Gastroesophageal sphincter (tissue), 4 donors: ENCODE measurements around the gene RPL10A. TPM values are rescaled to one million over a fixed set of nuclear protein-coding genes. Genes with fewer than 3 reads are reported as not detected.

Source experiments
- ATAC-seq: fragments of 150-250 bp; one replicate; pipeline ENCODE4 v1.9.1; 2016; ENCODE audit warnings: mild to moderate bottlenecking, moderate library complexity
- H3K27ac ChIP-seq, 4 donors: fragments of 200-600 bp; sonication (generic) in 3 of 4; 1 replicate in 3 of 4; 2 replicates in 1 of 4; pipeline ENCODE4 v1.5.1; 2016 to 2019
- H3K27me3 ChIP-seq: fragments of 200-600 bp; sonication (generic); one replicate; pipeline ENCODE4 v1.5.1; 2019
- H3K36me3 ChIP-seq, 2 donors: fragments of 200-600 bp; sonication (generic); one replicate each; pipeline ENCODE4 v1.5.1; 2019; ENCODE audit warnings: control low read depth in 1 of 2
- H3K4me1 ChIP-seq, 3 donors: fragments of 200-600 bp; sonication (generic); 1 replicate in 2 of 3; 2 replicates in 1 of 3; pipeline ENCODE4 v1.5.1; 2016 to 2019; ENCODE audit warnings: control low read depth in 2 of 3
- H3K4me3 ChIP-seq, 2 donors: fragments of 200-600 bp; sonication (generic); one replicate each; pipeline ENCODE4 v1.5.1; 2019; ENCODE audit warnings: mild to moderate bottlenecking in 1 of 2, moderate library complexity in 1 of 2
- H3K9me3 ChIP-seq, 3 donors: fragments of 200-600 bp; sonication (generic); one replicate each; pipeline ENCODE4 v1.5.1; 2017 to 2019; ENCODE audit warnings: control low read depth in 2 of 3
- EP300 ChIP-seq: sonication (generic); formaldehyde crosslinking; IDR thresholded peaks from one replicate; pipeline ENCODE4 v1.6.1; 2017; ENCODE audit warnings: antibody characterized with exemption, mild to moderate bottlenecking
- POLR2A ChIP-seq, 2 donors: fragments of 450-650 bp; IDR thresholded peaks; one replicate each; pipeline ENCODE4 v1.6.1; 2017; ENCODE audit warnings: antibody characterized with exemption in 2 of 2, mild to moderate bottlenecking in 2 of 2, moderate library complexity in 1 of 2
- POLR2AphosphoS5 ChIP-seq: sonication (generic); formaldehyde crosslinking; IDR thresholded peaks from one replicate; pipeline ENCODE4 v1.6.1; 2017; ENCODE audit warnings: antibody characterized with exemption
- WGBS, 2 donors: methylation state at CpG; one replicate each; pipeline ENCODE4 v1.1.5; 2018; ENCODE audit warnings: low coverage in 1 of 2; 5-methylcytosine and 5-hydroxymethylcytosine counted together
- total RNA-seq, 4 donors: library from RNA; depleted of rRNA; stranded (reverse); fragments of >200 nt; gene quantifications; one replicate each; pipeline ENCODE4 v1.1.0, GENCODE V29; 2016
- TF ChIP-seq, protein P1 (sequence below), 4 experiments: fragments of 200-600 bp in 2 of 4; fragments of 450-650 bp in 2 of 4; sonication (generic) in 1 of 4; IDR thresholded peaks; one replicate each; pipeline ENCODE4 v1.5.1; 2017 to 2019; ENCODE audit warnings: antibody characterized with exemption in 4 of 4, mild to moderate bottlenecking in 2 of 4, moderate library complexity in 2 of 4

Gene RPL10A
- total RNA-seq, 4 donors from 2014 or later, result 870 to 1,936 (median 1,411) TPM

DNA sequence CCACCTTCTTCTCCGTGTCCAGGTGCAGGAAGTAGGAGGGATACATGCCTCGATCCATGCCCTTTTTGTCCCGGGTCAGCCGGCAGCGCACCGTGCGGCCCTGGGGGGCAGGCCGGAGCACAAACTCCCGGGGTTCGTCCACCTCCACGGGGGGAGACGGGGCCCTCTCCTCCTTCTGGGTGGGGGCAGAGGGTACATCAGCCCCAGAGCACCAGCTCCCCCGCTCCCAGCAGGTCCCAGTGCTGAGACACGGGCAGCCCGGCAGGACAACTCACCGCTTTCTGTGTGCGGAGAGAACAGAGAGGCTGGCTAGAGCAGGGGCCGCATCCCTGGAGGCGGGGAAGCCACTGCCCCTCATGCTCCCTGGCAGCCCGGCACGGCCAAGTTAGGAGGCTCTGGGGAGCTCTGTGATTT is 37.8 kb downstream of the RPL10A start:
- peaks cover 77% of the 10 kb centered on the region for H3K27me3 ChIP-seq
- H3K9me3 ChIP-seq, result no peaks in the 10 kb centered on the region
- WGBS, 2 donors, result 20% methylated on average over 2 of the region's 21 CpGs; no CpG with 5 or more reads in 1 of the 2 donors
- no peaks in the 10 kb centered on the region for H3K4me1 ChIP-seq
- no peak for ATAC-seq
- H3K4me3 ChIP-seq, result no peak overlapping the region
- no peaks in the 10 kb centered on the region for H3K36me3 ChIP-seq
- H3K27ac ChIP-seq, result no peak overlapping the region
- TF ChIP-seq, protein P1, sequence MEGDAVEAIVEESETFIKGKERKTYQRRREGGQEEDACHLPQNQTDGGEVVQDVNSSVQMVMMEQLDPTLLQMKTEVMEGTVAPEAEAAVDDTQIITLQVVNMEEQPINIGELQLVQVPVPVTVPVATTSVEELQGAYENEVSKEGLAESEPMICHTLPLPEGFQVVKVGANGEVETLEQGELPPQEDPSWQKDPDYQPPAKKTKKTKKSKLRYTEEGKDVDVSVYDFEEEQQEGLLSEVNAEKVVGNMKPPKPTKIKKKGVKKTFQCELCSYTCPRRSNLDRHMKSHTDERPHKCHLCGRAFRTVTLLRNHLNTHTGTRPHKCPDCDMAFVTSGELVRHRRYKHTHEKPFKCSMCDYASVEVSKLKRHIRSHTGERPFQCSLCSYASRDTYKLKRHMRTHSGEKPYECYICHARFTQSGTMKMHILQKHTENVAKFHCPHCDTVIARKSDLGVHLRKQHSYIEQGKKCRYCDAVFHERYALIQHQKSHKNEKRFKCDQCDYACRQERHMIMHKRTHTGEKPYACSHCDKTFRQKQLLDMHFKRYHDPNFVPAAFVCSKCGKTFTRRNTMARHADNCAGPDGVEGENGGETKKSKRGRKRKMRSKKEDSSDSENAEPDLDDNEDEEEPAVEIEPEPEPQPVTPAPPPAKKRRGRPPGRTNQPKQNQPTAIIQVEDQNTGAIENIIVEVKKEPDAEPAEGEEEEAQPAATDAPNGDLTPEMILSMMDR (IDR thresholded peaks at IDR 0.05), result no peak
- TF ChIP-seq POLR2AphosphoS5 (no peak), POLR2A (IDR thresholded peaks at IDR 0.05) (no peak), EP300 (no peak)

DNA sequence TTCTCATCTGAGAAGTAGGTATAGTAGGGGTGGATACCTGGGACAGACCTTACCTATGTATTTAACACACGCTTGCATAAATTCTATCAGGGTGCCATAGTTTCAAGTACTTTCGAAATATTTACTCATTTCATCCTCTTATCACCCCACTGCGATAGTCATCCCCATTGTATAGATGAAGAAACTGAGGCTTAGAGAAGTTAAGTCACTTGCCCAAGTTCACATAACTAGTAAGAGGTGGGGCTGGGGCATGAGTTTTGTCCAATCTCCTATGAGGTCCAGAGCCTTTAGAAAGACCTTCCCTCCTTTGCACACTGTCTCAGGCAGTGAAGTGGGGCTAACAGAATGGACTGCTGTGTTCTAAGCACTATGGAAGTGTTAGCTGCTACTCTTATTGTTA is 38.3 kb downstream of the RPL10A start:
- ATAC-seq, result no peak
- no peaks in the 10 kb centered on the region for H3K36me3 ChIP-seq
- TF ChIP-seq, protein P1 (IDR thresholded peaks at IDR 0.05), result no peak
- TF ChIP-seq EP300 (no peak), POLR2AphosphoS5 (no peak), POLR2A (IDR thresholded peaks at IDR 0.05) (no peak)
- H3K9me3 ChIP-seq, result no peaks in the 10 kb centered on the region
- no peak overlapping the region for H3K27ac ChIP-seq
- peaks cover 0 to 4% (median 0%) of the 10 kb centered on the region in 3 donors for H3K4me1 ChIP-seq
- WGBS, 2 donors, result 87 to 100% methylated on average over 2 to 3 of the region's 3 CpGs
- H3K27me3 ChIP-seq, result peaks cover 83% of the 10 kb centered on the region
- no peak overlapping the region for H3K4me3 ChIP-seq

DNA sequence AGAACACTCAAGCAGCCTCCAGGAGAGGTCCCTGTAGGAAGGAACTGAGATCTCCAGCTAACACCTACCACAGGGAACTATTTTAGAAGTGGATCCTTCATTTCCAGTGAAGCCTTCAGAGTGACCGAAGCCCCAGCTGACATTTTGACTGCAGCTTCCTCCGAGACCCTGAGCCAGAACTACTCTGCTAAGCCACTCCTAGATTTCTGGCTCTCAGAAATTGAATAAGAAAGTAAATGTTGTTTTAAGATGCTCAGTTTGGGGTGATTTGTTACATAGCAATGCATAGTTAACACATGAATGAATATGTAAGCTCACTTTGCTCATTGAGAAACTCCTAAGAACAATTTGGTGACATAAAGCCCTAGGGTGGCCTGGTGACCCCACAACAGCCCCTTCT is 39.0 kb downstream of the RPL10A start:
- H3K4me3 ChIP-seq, result no peak overlapping the region
- H3K9me3 ChIP-seq, result no peaks in the 10 kb centered on the region
- TF ChIP-seq POLR2AphosphoS5 (no peak), EP300 (no peak), POLR2A (IDR thresholded peaks at IDR 0.05) (no peak)
- TF ChIP-seq, protein P1 (IDR thresholded peaks at IDR 0.05), result no peak
- peaks cover 0 to 11% (median 0%) of the 10 kb centered on the region in 3 donors for H3K4me1 ChIP-seq
- H3K36me3 ChIP-seq, result no peaks in the 10 kb centered on the region
- WGBS, 2 donors, result 78 to 85% methylated on average over 1 to 2 of the region's 2 CpGs
- no peak for ATAC-seq
- peaks cover 89% of the 10 kb centered on the region for H3K27me3 ChIP-seq
- no peak overlapping the region for H3K27ac ChIP-seq

DNA sequence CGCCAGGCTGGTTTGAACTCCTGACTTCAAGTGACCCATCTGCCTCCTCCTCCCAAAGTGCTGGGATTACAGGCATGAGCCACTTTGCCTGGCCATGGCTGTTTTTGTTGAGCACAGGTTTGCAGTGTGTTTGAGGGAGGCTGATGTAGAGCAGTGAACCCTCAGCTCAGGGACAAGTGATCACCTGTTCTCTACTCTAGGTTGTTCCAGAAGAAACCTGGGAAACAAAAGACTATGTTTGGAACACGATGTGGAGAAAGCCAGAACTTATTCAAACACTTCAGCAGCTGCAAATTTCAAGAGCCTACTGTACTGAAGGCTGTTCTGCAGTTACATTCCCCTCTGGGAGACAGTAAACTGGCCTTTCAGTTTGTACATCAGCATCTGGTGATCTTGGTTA is 39.8 kb downstream of the RPL10A start:
- no peak for ATAC-seq
- H3K27ac ChIP-seq, result no peak overlapping the region
- H3K36me3 ChIP-seq, result no peaks in the 10 kb centered on the region
- TF ChIP-seq POLR2AphosphoS5, result no peak
- WGBS, 2 donors, result 58 to 80% methylated on average over 1 to 2 of the region's 2 CpGs
- peaks cover 0 to 11% (median 0%) of the 10 kb centered on the region in 3 donors for H3K4me1 ChIP-seq
- H3K9me3 ChIP-seq, result no peaks in the 10 kb centered on the region
- no peak overlapping the region for H3K4me3 ChIP-seq
- peaks cover 97% of the 10 kb centered on the region for H3K27me3 ChIP-seq

DNA sequence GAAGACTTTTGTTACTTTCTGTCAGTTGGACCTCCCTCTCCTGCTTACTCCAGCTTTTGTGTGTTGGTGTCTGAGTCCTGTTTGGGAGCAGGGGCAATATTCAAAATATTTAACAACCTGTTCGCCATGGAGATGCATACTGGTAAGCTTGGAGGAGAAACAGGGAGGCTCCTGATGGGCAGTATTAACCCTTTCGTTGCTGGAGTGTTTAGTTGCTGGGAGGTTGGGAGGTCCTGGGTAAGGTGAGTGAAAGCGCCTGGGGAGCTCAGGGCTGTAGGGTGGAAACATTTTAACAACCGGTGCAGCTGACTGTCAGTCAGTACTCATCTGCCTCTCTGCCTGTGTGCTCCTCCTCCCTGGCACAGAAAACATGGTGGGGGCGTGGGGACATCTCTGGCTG is 40.3 kb downstream of the RPL10A start:
- Histone ChIP-seq H3K36me3 (no peaks in the 10 kb centered on the region), H3K27ac (no peak overlapping the region), H3K27me3 (peaks cover 95% of the 10 kb centered on the region), H3K4me1 (peaks cover 0 to 11% (median 0%) of the 10 kb centered on the region in 3 donors), H3K4me3 (no peak overlapping the region), H3K9me3 (no peaks in the 10 kb centered on the region)
- WGBS, 2 donors, result 0 to 51% methylated on average over 1 to 4 of the region's 5 CpGs
- no peak for TF ChIP-seq EP300
- TF ChIP-seq POLR2AphosphoS5, result no peak
- no peak for TF ChIP-seq POLR2A (IDR thresholded peaks at IDR 0.05)
- TF ChIP-seq, protein P1 (IDR thresholded peaks at IDR 0.05), result no peak
- ATAC-seq, result no peak
